ENCODE data around the gene NELL1. TPM values are rescaled to one million over a fixed set of nuclear protein-coding genes. Genes with fewer than 3 reads are reported as not detected.

Gene NELL1
- total and polyA plus RNA-seq, 2 donors (not counting 1 experiment from before 2014, with no cell fraction given) = not detected

DNA sequence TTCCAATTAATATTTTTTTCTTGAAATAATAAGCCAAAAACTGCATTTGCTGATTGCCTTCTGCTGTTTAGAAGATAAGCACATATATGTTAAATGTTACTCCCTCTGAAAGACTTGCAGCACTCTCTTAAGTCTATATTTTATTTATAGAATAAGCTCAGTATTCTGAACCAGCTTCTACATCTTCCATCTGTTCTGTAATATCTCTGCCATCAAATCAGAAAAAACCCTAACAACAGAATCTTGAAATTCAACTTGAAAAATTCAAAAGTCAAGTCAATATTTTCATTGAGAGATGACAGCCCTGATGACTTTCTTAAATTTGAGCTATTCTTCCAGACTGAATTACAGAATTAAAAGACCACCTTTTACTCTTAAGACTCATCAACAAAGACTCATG lies 247.9 kb downstream of the NELL1 start:
- Histone ChIP-seq H3K79me2 (ENCODE audit: control insufficient read depth, insufficient read depth, low read length) (no peaks in the 10 kb centered on the region), H3K9me3 (ENCODE audit: control insufficient read depth, insufficient read depth, low read depth, low read length) (no peaks in the 10 kb centered on the region), H2AFZ (ENCODE audit: low read length) (no peak overlapping the region), H3K27ac (ENCODE audit: insufficient read depth, low read length) (no peak overlapping the region), H3K4me1 (ENCODE audit: control insufficient read depth, extremely low read depth, insufficient read depth, low read length) (no peaks in the 10 kb centered on the region), H3K27me3 (ENCODE audit: control insufficient read depth, insufficient read depth, low read length) (no peaks in the 10 kb centered on the region), H4K20me1 (ENCODE audit: control insufficient read depth, extremely low read depth, insufficient read depth, low read length) (no peaks in the 10 kb centered on the region), H3K9ac (ENCODE audit: insufficient read depth, low read length) (no peak overlapping the region), H3K4me2 (ENCODE audit: extremely low read depth, insufficient read depth, low read length) (no peak overlapping the region), H3K4me3 (replicated peaks in 1 of 4; ENCODE audit: control extremely low read depth in 1 of 4, insufficient read depth in 1 of 4, low read depth in 3 of 4, low read length in 4 of 4) (no peak overlapping the region), H3K36me3 (ENCODE audit: control insufficient read depth, insufficient read depth, low read length) (no peaks in the 10 kb centered on the region)
- DNase-seq (ENCODE audit: low read depth in 2 of 2) = no peak
- no peak for TF ChIP-seq EZH2 (IDR thresholded peaks at IDR 0.05; ENCODE audit: low read length, missing control alignments)
- TF ChIP-seq, protein P1, sequence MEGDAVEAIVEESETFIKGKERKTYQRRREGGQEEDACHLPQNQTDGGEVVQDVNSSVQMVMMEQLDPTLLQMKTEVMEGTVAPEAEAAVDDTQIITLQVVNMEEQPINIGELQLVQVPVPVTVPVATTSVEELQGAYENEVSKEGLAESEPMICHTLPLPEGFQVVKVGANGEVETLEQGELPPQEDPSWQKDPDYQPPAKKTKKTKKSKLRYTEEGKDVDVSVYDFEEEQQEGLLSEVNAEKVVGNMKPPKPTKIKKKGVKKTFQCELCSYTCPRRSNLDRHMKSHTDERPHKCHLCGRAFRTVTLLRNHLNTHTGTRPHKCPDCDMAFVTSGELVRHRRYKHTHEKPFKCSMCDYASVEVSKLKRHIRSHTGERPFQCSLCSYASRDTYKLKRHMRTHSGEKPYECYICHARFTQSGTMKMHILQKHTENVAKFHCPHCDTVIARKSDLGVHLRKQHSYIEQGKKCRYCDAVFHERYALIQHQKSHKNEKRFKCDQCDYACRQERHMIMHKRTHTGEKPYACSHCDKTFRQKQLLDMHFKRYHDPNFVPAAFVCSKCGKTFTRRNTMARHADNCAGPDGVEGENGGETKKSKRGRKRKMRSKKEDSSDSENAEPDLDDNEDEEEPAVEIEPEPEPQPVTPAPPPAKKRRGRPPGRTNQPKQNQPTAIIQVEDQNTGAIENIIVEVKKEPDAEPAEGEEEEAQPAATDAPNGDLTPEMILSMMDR (conservative IDR thresholded peaks at IDR 0.05 in 1 of 2, IDR thresholded peaks at IDR 0.05 in 1 of 2; ENCODE audit: low read depth in 1 of 2, low read length in 2 of 2) = no peak

DNA sequence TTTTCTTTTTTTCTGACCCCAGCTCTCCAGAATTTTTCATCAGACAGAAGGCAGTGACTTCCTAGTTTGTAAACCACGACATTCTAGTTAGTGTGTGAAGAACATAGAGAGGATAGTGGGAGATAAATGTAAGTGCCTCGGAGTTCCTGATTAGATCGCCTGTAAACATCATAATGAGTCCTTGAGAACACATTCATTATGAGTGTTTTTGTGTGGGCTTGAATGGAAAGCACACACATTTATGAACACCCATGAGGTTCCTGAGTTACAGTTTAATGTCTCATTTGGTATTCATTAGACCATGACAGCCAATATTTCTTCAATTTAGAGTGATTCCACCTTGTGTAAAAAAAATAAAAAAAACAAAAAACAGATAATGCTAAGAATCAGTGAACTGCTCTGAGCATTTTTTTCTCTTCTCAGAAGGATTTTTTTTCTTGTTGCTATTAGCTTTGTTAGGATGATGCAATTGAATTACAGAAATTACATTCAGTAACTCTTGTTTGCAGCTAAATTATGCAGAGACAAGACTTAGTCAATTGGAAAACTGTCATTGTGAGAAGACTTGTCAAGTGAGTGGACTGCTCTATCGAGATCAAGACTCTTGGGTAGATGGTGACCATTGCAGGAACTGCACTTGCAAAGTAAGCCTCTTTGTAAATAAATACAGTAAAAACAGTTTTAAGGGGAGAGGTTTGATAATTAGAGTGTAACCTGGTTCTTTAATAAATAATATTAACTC lies 257.6 kb downstream of the NELL1 start:
- Histone ChIP-seq H3K27ac (ENCODE audit: insufficient read depth, low read length) (no peak overlapping the region), H3K79me2 (ENCODE audit: control insufficient read depth, insufficient read depth, low read length) (no peaks in the 10 kb centered on the region), H3K27me3 (ENCODE audit: control insufficient read depth, insufficient read depth, low read length) (no peaks in the 10 kb centered on the region), H3K4me2 (ENCODE audit: extremely low read depth, insufficient read depth, low read length) (no peak overlapping the region), H2AFZ (ENCODE audit: low read length) (no peak overlapping the region), H3K9me3 (ENCODE audit: control insufficient read depth, insufficient read depth, low read depth, low read length) (no peaks in the 10 kb centered on the region), H3K9ac (ENCODE audit: insufficient read depth, low read length) (no peak overlapping the region), H3K4me1 (ENCODE audit: control insufficient read depth, extremely low read depth, insufficient read depth, low read length) (no peaks in the 10 kb centered on the region), H3K36me3 (ENCODE audit: control insufficient read depth, insufficient read depth, low read length) (no peaks in the 10 kb centered on the region), H3K4me3 (replicated peaks in 1 of 4; ENCODE audit: control extremely low read depth in 1 of 4, insufficient read depth in 1 of 4, low read depth in 3 of 4, low read length in 4 of 4) (no peak overlapping the region), H4K20me1 (ENCODE audit: control insufficient read depth, extremely low read depth, insufficient read depth, low read length) (no peaks in the 10 kb centered on the region)
- TF ChIP-seq EZH2 (IDR thresholded peaks at IDR 0.05; ENCODE audit: low read length, missing control alignments) = no peak
- TF ChIP-seq, protein P1 (conservative IDR thresholded peaks at IDR 0.05 in 1 of 2, IDR thresholded peaks at IDR 0.05 in 1 of 2; ENCODE audit: low read depth in 1 of 2, low read length in 2 of 2) = no peak
- no peak for DNase-seq (ENCODE audit: low read depth in 2 of 2)

DNA sequence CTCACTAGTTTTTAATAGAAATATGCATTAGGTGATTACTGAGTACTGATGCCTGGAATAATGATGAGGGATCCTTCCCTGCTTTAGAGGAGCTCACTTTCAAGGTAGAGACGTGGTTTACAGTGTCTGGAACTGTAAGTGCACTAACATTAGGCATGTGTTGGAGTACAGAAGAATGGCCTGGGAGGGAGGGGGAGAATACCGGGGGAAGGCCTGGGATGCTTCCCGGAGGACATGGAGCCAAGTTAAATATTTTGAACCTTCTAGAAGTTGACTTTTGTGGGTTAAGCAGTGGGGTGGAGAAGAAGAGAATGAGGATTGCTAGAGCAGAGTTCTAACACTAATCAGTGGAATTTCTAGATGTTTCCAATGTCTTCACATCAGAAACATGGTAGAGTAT lies 261.6 kb downstream of the NELL1 start:
- H3K27me3 ChIP-seq (ENCODE audit: control insufficient read depth, insufficient read depth, low read length) = no peaks in the 10 kb centered on the region
- no peak overlapping the region for H3K27ac ChIP-seq (ENCODE audit: insufficient read depth, low read length)
- no peaks in the 10 kb centered on the region for H3K36me3 ChIP-seq (ENCODE audit: control insufficient read depth, insufficient read depth, low read length)
- TF ChIP-seq, protein P1 (conservative IDR thresholded peaks at IDR 0.05 in 1 of 2, IDR thresholded peaks at IDR 0.05 in 1 of 2; ENCODE audit: low read depth in 1 of 2, low read length in 2 of 2) = no peak
- TF ChIP-seq EZH2 (IDR thresholded peaks at IDR 0.05; ENCODE audit: low read length, missing control alignments) = no peak
- H3K4me3 ChIP-seq (replicated peaks in 1 of 4; ENCODE audit: control extremely low read depth in 1 of 4, insufficient read depth in 1 of 4, low read depth in 3 of 4, low read length in 4 of 4) = no peak overlapping the region
- no peaks in the 10 kb centered on the region for H3K79me2 ChIP-seq (ENCODE audit: control insufficient read depth, insufficient read depth, low read length)
- H3K9ac ChIP-seq (ENCODE audit: insufficient read depth, low read length) = no peak overlapping the region
- H3K4me1 ChIP-seq (ENCODE audit: control insufficient read depth, extremely low read depth, insufficient read depth, low read length) = no peaks in the 10 kb centered on the region
- DNase-seq (ENCODE audit: low read depth in 2 of 2) = no peak
- H4K20me1 ChIP-seq (ENCODE audit: control insufficient read depth, extremely low read depth, insufficient read depth, low read length) = no peaks in the 10 kb centered on the region
- H2AFZ ChIP-seq (ENCODE audit: low read length) = no peak overlapping the region
- no peak overlapping the region for H3K4me2 ChIP-seq (ENCODE audit: extremely low read depth, insufficient read depth, low read length)
- no peaks in the 10 kb centered on the region for H3K9me3 ChIP-seq (ENCODE audit: control insufficient read depth, insufficient read depth, low read depth, low read length)
